Stimulated activated CD4-positive, alpha-beta T cell treated with anti-CD3 and anti-CD28 coated beads, Interleukin-12 subunit alpha, Interleukin-12 subunit beta, amount 100 ng/mL, for 24 hours (primary cell): ENCODE data around the gene COL5A1.
"Not testable (repeated sequence)": the region's sequence is repeated elsewhere in the genome, so short reads cannot be mapped to it uniquely, and the experiment has no call there.

Source experiments
- DNase-seq, 2 experiments: peaks; one replicate each; pipeline ENCODE4 v3.0.0-alpha.2; 2020; ENCODE audit warnings: low read depth in 2 of 2

Gene COL5A1

DNA sequence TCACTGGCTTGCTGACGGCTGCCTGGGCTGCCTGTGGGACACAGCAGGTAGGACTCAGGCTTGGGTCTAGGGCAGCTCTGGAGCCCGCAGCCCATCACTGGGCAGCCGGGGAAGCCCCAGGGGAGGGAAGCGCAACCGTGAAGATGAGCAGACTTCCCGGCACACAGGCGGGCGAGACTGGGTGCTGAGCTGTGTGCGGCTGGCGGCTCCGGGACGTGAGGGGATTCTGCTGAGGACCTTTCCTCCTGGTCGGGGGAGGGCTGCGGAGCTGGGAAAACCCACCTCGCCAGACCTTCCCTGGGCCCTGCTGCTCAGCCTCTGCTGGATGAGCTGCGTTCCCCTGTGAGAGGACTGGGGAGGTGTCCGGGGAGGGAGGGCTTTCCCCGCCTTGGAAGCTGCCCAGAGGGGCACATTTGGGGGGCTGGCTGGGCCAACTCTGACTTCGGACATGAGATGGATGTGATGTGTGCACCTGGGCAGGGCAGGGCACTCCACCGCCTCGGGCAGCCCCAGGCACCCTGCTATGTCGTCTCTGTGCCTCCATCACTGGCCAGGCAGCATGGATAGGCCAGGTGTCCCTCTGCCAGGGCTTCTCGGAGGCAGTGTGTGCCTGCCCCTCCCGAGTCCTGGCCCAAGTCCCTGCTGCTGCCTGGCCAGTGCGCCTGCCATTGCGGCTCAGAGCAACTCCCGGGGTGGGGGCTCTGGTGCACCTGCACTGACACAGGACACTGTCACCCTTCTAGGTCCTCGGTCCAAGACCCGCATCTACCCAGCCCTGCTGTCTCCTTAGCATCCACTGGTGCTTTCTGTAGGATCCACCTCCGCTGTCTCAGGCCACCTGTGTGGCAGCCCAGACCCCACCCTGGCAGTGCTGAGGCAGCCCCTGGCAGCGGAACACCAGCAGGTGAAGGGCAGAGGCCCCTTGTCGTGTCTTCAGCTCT, 66.4 kb downstream of the COL5A1 start:
- no peak for DNase-seq

DNA sequence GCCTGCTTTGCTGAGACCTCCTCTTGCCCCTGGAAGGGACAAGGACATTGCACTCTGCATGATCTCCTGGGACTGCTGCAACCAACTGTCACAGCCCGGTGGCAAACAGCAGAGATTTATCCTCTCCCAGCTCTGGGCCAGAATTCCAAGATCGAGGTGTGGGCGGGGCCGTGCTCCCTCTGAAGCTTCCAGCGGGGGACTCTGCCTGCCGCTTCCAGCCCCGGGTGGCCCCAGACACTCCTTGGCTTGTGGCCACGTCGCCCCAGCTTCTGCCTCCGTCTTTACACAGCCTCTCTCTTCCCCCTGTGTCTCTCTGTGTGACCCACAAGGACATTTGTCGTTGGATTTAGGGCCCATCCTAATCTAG, 67.1 kb downstream of the COL5A1 start:
- no peak for DNase-seq

DNA sequence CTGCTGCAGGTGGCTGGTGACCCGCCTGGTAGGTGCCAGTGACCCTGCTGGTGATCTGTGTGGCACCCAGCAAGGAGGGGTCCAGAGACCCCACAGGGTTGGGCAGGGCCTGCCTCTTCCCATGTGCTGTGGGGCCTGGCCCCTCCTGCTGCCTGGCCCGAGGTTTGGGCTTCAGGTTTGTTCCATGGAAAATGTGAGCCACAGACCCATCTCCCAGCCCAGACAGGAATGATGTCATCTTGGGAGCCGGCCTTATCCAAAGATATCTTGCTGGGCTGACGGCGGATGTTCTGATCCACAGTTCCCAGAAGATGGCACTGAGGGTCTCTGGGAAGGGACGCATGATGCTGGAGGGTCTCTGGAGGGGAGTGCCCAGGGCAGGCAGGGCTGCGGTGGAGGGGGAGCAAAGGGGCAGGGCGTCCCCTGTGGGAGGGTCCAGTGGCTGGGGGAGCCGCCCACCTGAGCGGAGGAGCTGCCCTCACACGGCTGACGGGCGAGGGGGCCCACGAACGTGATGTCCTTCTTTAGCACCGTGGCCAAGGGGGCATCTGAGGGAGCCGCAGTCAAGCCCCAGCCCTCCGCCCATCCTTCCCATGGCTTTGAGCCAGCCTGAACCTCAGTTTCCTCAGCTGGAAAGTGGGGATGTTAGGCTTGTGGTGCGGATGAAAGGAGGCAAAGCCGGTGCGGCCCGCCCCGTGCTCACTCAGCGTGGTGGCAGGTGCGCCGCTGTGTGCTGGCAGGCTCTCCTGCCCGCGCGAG, 68.1 kb downstream of the COL5A1 start:
- DNase-seq = no peak

DNA sequence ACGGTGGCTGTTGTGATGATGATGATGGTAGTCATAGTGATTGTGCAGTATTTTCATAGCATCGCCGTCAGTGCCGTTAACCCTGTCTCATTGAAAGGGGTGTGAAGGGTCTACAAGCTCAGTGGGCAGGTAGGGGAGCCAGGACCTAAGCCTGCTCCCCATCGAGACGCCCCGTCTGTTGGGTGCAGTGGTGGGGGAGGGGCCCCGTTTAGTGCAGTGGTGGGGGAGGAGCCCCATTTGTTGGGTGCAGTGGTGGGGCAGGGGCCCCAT, 68.6 kb downstream of the COL5A1 start:
- no peak for DNase-seq

DNA sequence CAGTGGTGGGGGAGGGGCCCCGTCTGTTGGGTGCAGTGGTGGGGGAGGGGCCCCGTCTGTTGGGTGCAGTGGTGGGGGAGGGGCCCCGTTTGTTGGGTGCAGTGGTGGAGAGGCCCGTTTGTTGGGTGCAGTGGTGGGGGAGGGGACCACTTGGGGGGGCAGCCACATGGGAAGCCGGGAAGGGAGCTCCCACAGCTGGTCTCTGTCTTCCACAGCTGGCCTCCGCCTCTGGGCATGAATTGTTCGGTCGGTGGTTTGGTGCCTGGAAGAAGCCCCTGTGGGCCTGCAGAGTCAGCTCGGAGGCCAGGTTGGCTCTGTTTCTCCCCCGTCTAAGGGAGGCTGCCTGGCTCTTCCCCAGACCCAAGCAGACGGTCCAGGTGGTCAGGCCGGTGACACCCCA, 69.3 kb downstream of the COL5A1 start:
- no peak for DNase-seq

DNA sequence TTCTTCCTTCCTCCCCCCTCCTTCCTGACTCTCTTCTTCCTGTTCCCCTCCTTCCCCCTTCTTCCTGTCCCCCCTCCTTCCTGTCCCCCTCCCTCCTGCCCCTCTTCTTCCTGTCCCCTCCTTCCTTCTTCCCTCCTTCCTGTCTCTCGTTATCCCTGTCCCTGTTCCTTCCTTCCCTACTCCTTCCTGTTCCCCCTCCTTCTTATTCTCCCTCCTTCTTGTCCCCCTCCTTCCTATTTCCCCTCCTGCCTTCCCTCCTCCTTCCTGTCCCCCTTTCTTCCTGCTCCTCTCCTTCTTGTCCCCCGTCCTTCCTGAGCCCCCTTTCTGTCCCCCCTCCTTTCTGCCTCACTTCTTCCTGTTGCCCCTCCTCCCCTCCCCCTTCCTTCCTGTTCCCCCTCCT, 70.6 kb downstream of the COL5A1 start:
- no peak for DNase-seq

DNA sequence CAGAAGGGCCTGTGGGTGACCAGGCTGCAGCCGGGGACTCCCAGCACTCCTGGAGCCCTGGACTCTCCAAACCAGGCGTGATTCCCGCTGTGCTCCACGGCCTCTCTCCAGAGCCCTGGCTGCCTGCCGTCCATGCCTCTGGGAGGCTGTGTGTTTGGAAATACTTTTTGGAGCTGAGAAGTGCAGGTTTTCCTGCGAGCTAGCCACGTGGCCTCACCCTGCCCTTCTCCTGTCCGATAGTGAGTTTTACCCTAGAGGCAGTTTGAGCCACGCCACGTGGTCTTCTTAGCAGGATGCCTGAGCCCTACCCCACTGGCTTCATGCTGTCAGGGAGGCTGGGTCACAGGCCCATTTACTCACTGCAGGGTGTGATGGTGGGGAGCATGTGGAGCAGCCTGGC, 71.3 kb downstream of the COL5A1 start:
- DNase-seq = no peak

DNA sequence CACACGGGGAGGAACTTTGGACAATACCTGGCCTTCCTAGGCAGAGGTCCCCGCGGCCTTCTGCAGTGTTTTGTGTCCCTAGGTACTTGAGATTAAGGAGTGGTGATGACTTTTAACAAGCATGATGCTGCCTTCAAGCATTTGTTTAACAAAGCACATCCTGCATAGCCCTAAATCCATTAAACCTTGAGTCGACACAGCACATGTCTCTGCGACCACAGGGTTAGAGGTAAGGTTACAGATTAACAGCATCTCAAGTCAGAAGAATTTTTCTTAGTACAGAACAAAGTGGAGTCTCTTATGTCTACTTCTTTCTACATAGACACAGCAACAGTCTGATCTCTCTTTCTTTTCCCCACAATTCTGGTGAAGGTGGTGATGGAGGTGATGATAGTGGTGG, 73.9 kb downstream of the COL5A1 start:
- not testable (repeated sequence) for DNase-seq

DNA sequence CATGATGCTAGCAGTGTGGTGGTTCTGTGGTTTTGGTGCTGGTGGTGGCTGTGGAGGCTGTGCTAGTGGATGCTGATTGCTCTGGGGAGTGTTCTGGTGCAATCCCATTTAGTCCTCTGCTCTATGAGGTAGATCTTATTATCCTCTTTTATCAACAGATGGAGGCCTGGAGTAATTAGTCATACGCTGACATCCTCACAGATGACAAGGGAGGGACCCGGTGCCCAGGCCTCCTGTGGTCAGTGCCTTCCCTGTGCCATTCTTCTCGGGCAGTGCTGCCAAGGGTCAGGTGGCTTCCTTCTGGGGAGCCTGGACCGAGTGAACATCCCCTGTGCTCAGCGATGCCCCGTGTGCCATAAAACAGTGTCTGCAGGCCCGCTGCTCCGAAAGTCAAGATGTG, 74.5 kb downstream of the COL5A1 start:
- DNase-seq = no peak

DNA sequence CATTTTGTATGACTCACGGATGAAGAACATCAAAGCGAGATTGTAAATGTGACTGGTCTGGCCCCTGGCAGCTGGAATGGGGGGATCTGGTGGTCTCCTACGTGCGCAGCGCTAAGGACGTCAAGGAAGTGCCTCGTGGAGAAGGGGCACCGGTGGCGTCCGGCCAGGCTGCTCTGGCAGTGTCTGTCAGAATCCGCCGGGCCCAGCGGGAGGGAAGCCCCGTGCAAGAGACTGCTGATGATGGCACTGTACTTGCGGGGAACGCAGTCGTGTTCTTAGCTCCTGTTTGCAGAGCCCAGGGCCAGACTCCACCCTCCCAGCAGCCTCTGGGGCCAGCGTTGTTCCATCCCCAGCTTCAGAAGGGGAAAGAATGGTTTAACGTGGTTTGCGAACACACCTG, 75.5 kb downstream of the COL5A1 start:
- DNase-seq = no peak

DNA sequence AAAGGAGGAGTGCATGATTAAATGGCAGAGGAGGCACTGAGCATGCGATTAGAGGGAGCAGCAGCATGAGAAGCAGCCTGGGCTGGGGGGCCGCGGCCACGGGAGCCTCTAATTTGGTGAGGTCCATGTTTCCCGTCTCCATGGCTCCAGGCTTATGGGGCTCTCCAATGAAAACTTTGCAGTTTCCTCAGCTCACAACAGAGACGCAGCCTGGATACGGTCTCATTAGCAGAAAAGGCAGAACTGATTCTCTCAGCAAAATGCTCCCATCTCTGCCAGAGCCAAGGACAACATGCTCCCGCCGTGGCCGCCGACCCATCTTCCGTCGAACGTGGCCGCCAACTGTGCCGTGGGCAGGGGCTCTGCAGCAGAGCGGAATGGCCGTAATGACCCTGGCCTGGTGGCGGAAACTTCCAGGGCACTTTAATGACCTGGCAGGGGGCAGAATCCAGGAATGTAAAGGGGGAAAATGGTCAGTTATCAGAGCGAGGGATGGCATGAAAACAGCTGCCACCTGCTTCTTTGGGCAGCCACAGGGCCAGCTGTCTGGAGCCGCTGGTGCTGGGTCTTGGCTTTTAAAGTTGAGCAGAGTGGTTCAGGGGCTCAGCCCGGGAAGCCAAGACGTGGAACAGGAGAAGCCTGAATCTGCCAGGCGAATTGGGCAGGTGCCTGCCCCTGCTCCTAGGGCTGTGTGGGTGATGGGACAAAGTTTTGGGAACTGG, 76.5 kb downstream of the COL5A1 start:
- DNase-seq = no peak

DNA sequence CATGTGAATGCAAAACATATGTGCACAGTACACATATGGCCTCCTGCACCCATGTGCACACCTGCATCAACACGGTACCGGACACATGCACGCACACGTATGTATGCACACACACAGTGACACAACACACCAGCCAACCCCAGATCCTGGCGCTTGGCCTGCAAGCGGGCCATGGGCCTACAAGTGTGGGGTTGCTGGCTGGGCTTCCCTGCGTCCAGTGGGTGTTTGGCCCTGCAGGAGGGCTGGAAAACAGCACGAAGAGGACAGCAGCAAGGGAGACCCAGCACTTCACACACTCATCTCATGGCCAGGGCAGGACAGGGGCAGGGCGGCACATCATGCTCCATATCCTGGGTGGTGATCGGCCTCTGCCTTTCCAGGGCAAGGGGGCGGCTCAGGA, 77.7 kb downstream of the COL5A1 start:
- no peak for DNase-seq

DNA sequence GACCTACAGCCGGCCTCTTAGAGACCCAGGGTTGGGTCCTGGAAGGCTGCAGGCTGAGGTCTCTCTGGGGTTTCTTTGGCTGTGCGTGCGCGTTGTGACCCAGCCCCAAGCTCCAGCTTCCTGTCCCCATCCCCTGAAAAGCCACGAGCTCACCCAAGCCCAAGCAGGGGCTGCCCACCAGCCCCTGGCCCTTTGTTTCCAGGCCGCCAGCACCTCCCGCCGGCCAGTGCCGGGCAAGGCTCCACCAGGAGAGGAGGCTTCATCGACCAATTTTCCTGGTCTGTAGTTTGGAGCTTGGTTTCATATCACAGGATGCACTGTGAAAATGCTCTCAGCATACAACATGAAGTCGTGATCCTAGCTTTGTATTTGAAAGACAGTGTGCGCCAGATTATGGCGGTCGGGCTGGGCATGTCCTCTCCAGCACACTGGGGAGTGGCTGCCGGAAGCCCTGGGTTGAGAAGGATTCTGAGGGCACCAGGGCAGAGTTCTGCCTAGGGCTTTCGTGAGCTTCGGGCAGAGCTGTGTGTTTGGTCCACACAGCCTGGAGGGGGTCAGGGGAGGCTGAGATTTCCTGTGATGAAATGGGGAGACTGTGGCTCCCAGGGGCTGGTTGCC, 78.6 kb downstream of the COL5A1 start:
- no peak for DNase-seq

DNA sequence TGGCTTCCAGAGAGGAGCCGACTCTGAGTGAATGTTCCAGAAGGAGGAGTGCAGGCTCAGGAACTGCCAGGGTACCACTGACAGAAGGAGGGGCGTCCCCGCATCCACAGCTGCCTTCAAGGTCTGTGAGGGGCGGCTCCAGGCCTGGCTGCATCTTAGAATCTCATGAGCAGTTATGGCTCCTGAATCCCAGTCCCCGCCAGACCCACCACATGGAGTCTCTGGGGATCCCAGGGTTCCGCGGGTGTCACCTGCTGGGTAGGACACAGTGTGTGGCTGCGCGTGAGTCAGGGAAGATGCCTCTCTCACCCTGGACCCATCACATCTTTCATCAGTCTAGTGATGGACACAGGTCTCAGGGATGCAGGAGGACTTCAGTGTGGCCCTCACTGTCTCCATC, 79.2 kb downstream of the COL5A1 start:
- DNase-seq = no peak

DNA sequence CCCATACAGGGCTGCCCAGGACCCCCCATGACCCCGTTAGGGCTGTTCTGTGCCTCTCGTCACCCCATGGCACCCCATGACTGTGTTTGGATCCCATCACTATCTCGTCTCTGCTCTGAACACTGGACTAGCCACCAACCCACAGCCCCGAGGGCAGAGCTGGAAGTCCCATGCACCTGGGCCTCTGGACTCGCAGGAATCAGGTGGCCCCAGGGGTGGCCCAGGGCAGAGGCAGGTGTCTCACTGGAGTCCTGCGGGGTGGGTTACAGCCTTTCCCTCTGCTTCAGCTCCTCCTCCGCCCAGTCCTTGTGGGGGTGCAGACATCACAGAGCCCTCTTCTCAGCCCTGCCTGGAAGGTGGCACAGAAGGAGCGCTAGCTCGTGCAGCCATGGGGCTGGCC, 79.7 kb downstream of the COL5A1 start:
- DNase-seq = no peak

DNA sequence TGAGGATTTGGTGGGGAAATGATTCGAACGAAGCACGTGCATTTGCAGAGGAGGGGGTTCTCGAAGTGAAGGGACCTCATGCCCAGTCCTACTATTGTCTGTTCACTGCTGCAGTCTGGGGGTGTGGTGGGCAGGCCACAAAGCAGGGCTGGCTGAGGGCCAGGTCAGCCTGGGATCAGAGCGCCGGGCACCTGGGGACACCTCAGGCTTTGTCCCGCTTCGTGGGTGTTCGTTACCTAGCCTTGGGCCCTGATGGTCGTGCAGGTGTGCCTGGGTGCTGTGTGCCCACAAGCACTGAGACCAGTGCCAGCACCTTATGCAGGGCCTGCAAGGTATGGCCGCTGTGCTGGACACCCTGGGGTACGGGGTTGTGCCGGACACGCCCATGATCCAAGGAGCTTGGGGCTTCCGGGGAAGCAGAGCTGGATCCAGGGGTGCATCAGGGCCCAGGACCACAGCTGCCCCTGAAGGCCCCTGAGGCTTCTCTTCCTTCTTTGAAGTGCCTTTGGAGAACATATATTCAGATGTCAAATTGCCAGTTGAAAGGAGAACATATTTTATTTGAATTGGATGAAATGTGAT, 80.6 kb downstream of the COL5A1 start:
- no peak for DNase-seq

DNA sequence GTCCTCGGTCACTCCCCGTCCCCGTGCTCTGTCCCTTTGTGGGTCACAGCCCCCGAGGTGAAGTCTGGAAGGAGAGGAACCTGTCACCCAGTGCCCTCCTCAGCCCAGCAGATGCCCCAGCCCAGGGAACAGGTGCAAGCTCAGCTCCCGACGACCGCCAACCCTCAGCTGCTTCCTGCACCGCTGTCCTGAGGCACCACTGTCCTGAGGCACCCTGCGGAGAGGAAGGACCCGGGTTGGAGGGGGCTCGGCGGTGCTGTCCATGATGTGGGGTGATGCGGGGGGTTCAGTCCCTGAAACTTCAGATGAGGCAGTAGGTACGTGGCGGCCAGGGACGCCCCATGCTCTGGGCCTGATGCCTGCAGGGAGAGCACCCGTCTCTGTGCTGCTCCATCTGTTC, 81.4 kb downstream of the COL5A1 start:
- no peak for DNase-seq

DNA sequence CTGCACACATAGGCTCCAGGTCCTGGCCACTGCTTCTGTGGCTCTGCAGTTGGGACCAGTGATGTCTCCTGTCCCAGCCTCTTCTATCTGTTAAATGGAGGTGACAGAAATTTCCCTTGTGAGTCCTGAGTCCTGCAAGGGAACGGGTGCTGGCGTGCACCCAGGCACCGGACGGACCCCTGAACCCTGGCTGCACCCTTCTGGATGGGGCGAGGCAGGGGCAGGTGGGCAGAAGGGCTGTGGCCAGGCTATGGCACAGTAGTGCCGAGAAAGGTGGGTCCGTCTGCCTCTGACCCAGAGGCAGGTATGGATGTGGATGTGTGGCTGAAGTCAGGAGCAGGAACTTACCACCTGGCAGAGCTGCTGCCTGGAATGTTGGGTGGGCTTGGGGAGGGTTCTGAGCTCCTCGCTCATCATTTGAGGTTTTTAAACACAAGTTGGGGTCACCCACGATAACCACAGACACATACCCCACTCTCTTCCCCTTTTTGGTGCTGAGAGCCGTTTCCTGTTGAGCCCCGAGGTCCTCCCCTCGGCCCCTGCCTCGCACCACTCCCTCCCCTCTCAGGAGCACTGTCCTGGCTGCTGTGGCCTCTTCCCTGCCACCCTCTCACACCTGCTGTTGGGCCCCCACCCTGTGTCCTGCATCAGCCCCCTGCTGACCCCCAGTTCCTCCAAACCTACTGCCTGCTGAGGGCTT, 82.0 kb downstream of the COL5A1 start:
- DNase-seq = no peak

DNA sequence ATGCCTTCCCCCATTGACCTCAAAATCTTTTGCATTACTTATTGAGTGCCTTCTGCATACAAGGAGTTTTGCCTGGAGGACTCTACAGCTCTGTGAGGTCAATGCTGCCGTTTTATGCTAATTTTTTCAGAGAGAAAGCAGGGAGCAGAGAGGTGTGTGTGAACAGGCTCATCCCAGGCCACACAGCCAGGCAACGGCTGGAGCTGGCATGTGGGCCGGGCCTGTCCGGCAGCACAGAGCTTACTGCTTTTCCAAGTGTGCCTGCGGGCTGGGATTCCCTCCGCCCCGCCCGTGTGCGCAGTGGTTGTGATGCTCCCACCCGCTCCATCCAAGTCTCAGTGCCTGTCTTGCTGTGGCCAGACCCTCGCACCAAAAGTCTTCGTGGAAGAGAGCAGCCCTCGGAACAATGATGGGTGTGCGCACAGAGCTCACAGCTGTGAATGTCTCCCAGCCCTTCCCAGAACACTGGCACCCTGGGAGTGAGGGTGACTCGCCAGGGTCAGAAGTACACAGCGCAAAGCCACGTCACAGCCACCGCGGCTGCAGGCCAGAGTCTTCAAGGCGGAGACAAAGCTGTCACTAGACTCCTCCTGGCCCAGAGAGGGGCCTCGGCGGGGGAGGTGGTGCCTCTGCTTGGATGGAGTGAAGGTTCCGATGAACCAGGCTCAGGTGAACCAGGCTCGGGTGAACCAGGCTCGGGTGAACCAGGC, 82.8 kb downstream of the COL5A1 start:
- no peak for DNase-seq

DNA sequence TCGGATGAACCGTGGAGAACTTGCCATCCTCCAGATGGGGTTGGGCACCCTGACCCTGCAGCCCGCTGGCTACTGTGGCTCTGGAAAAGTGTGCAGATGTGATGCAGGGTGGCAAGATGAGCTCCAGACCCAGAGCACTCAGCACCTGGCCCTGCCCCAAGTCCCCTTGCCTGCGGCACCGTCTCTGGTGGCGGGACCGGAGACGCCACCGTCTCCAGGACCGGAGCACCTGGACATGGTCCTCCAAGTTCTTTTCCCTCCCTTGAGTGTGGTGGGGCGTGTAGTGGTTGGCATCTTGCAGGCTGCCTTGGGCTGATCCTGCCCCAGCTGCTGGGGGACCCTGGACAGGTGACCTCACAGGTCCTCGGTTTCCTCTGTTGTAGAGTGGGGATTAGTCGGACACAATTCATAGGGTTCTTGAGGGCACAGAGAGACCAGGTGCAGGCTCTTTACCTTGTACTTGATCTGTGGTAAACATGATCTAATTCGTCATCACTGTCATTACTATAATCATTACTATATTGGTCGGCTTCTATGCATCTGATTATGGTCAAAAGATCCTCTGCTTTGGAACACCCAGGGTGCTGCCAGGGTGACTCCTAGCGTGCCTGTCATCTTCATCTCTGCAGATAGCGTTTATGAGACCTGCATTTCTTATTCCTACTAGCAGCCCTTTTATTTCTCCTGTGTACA, 83.5 kb downstream of the COL5A1 start:
- DNase-seq = no peak
